GM12892 (cell line): ENCODE data around the gene NAALADL2.

Experiments used
- POLR2A ChIP-seq: IDR thresholded peaks from 2 replicates; pipeline ENCODE4 v1.6.1; 2011; ENCODE audit warnings: low read depth, low read length, control low read depth
- POLR2AphosphoS5 ChIP-seq: IDR thresholded peaks from 2 replicates; pipeline ENCODE4 v1.6.1; 2011; ENCODE audit warnings: low read depth, low read length, control low read depth
- TAF1 ChIP-seq: IDR thresholded peaks from 2 replicates; pipeline ENCODE4 v1.6.1; 2011; ENCODE audit warnings: low read depth, mild to moderate bottlenecking, control low read depth, low read length, borderline replicate concordance

- TF ChIP-seq POLR2A (no peak), POLR2AphosphoS5 (no peak), TAF1 (no peak)
Observed at GRCh38 chr3:175107995-175108394, 248.9 kb downstream of the NAALADL2 start.
